Gastrocnemius medialis (tissue), 4 donors: ENCODE measurements around the gene DCBLD1. TPM values are rescaled to one million over a fixed set of nuclear protein-coding genes. Genes with fewer than 3 reads are reported as not detected.

Experiments used
- ATAC-seq, 2 donors: fragments of 150-250 bp; one replicate each; pipeline ENCODE4 v1.9.1; 2016
- DNase-seq, 2 donors: peaks; one replicate each; pipeline ENCODE4 v3.0.0-alpha.2; 2019
- H3K27ac ChIP-seq, 4 donors: fragments of 200-600 bp; sonication (generic); 1 replicate in 1 of 4; 2 replicates in 3 of 4; pipeline ENCODE4 v1.5.1; 2016 to 2018; ENCODE audit warnings: mild to moderate bottlenecking in 2 of 4, moderate library complexity in 1 of 4
- H3K27me3 ChIP-seq, 3 donors: fragments of 200-600 bp; sonication (generic) in 2 of 3; 1 replicate in 1 of 3; 2 replicates in 2 of 3; pipeline versions ENCODE4 v1.5.1 to v1.6.0; 2016 to 2019; ENCODE audit warnings: mild to moderate bottlenecking in 1 of 3, moderate library complexity in 1 of 3
- H3K36me3 ChIP-seq, 2 donors: fragments of 200-600 bp; sonication (generic) in 1 of 2; one replicate each; pipeline ENCODE4 v1.5.1; 2017 to 2018
- H3K4me1 ChIP-seq, 2 donors: fragments of 200-600 bp; sonication (generic) in 1 of 2; one replicate each; pipeline ENCODE4 v1.5.1; 2016 to 2017; ENCODE audit warnings: mild to moderate bottlenecking in 2 of 2
- H3K4me3 ChIP-seq, 4 donors: fragments of 200-600 bp; sonication (generic) in 3 of 4; 1 replicate in 1 of 4; 2 replicates in 3 of 4; pipeline ENCODE4 v1.5.1; 2016 to 2019; ENCODE audit warnings: mild to moderate bottlenecking in 2 of 4
- H3K9me3 ChIP-seq, 3 donors: fragments of 200-600 bp; sonication (generic) in 2 of 3; 1 replicate in 1 of 3; 2 replicates in 2 of 3; pipeline ENCODE4 v1.5.1; 2016 to 2019
- POLR2A ChIP-seq, 2 donors: fragments of 450-650 bp; IDR thresholded peaks; one replicate each; pipeline ENCODE4 v1.6.1; 2017; ENCODE audit warnings: antibody characterized with exemption in 2 of 2, mild to moderate bottlenecking in 2 of 2, moderate library complexity in 2 of 2
- in situ Hi-C, 4 donors: fragments of 200-750 bp; cut with MboI; loops; one replicate each; pipeline versions ENCODE4 v1.15.0 to v1.8.0; 2017; ENCODE audit warnings: low sequenced_read_pairs in 4 of 4
- intact Hi-C: fragments of 100-400 bp; cut with DNase I; formaldehyde crosslinking; loops from one replicate; pipeline ENCODE4 v1.15.1; 2023; ENCODE audit warnings: low total_unique reads
- total RNA-seq, 4 donors: library from RNA; depleted of rRNA; stranded (reverse); fragments of >200 nt; gene quantifications; one replicate each; pipeline versions ENCODE4 v1.1.0 to v1.2.3, GENCODE V29; 2016
- TF ChIP-seq, protein P1 (sequence below), 5 experiments: fragments of 450-650 bp in 3 of 5; fragments of 200-600 bp in 2 of 5; sonication (generic) in 2 of 5; IDR thresholded peaks in 4 of 5; conservative IDR thresholded peaks in 1 of 5; 1 replicate in 4 of 5; 2 replicates in 1 of 5; pipeline ENCODE4 v1.5.1; 2016 to 2019; ENCODE audit warnings: antibody characterized with exemption in 5 of 5, mild to moderate bottlenecking in 3 of 5, moderate library complexity in 3 of 5

The DCBLD1 gene
- total RNA-seq, 4 donors from 2014 or later = 4.3 to 8.1 (median 5.2) TPM

DNA sequence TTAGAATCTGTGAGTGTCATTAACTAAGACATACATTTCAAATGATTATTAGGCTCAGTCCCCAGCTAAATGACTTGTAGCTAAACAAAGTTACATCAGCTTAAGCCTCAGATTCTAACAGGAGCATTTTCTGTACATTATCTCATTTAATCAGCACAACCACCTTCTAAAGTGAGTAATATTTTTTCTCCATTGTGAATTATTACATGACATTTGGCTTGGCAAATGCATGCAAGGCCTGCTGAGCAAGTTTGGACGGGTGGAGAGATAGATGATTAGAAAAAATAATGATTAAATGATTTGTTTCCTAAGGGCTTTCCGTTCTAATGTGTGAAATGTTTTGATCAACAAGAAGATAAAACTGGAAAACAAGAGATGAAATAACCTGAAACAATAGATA lies 20.7 kb downstream of the DCBLD1 start:
- no peak overlapping the region for H3K27ac ChIP-seq
- no peaks in the 10 kb centered on the region for H3K36me3 ChIP-seq
- no peaks in the 10 kb centered on the region for H3K9me3 ChIP-seq
- H3K4me1 ChIP-seq = peaks cover 5 to 9% of the 10 kb centered on the region in 2 donors
- in situ Hi-C loops (no loop called here), intact Hi-C loops (no loop called here)
- no peak for DNase-seq
- TF ChIP-seq POLR2A (IDR thresholded peaks at IDR 0.05) = no peak
- TF ChIP-seq, protein P1, sequence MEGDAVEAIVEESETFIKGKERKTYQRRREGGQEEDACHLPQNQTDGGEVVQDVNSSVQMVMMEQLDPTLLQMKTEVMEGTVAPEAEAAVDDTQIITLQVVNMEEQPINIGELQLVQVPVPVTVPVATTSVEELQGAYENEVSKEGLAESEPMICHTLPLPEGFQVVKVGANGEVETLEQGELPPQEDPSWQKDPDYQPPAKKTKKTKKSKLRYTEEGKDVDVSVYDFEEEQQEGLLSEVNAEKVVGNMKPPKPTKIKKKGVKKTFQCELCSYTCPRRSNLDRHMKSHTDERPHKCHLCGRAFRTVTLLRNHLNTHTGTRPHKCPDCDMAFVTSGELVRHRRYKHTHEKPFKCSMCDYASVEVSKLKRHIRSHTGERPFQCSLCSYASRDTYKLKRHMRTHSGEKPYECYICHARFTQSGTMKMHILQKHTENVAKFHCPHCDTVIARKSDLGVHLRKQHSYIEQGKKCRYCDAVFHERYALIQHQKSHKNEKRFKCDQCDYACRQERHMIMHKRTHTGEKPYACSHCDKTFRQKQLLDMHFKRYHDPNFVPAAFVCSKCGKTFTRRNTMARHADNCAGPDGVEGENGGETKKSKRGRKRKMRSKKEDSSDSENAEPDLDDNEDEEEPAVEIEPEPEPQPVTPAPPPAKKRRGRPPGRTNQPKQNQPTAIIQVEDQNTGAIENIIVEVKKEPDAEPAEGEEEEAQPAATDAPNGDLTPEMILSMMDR (IDR thresholded peaks at IDR 0.05 in 4 of 5, conservative IDR thresholded peaks at IDR 0.05 in 1 of 5) = no peak
- no peaks in the 10 kb centered on the region for H3K27me3 ChIP-seq
- ATAC-seq = no peak
- H3K4me3 ChIP-seq = no peak overlapping the region

DNA sequence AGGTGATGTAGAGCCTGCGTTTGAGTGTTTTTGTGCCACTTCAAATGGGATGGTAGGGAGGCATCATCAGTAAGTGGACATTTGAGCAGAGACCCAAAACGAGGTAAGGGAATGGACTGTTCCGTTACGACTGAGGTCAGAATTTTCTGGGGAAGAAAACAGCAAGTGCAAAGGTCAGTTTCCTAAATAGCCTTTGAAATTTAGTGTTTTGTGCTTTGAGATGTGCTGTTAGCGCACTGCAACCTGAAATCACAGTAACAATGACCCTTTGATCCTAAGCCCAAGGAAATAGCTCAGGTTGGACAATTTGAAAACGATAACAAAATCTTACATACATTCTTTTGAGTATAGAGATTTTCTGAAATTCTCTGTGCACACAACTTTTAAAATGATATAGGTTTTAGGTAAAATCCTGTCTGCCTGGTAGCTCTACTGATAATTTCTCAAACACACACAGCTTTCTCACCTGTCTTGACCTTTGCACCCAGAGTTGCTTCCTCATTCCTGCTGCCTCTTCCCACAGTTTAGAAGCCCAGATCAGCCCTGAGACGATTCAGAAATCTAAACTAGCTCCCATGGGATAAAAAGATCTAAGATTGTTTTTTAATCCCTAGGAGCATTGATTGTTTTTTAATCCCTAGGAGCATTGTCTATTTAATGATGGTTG lies 22.1 kb downstream of the DCBLD1 start:
- ATAC-seq (no peak), DNase-seq (no peak)
- Histone ChIP-seq H3K4me3 (no peak overlapping the region), H3K36me3 (no peaks in the 10 kb centered on the region), H3K27me3 (no peaks in the 10 kb centered on the region), H3K9me3 (no peaks in the 10 kb centered on the region), H3K27ac (peak overlapping the region in 1 of 4 donors; percentile 12), H3K4me1 (peaks cover 4 to 9% of the 10 kb centered on the region in 2 donors)
- TF ChIP-seq, protein P1 (IDR thresholded peaks at IDR 0.05 in 4 of 5, conservative IDR thresholded peaks at IDR 0.05 in 1 of 5) = no peak
- TF ChIP-seq POLR2A (IDR thresholded peaks at IDR 0.05) = no peak
- intact Hi-C loops = loop anchor here (1.0 kb wide), 1 partner anchor 22 kb away; no protein-coding TSS in a partner anchor
- in situ Hi-C loops = no loop called here

DNA sequence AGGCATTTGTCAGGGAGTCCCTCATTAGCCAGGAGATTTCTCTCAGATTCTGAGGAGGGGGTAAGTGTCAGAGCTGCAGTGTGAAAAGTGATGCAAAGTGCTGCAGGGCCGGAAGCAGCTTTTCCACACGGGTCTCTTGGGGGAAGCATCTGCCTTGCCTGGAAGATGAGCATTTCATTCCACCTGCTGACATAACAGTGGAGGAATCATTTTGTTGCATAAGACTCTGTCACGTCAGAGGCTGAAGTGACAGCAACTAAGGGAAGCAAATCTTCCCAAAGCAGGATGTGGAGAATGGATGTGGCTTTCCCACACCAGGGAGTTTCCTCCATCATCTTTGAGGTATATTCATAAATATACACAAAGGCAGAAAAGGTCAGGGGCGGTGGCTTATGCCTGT lies 22.8 kb downstream of the DCBLD1 start:
- Histone ChIP-seq H3K9me3 (no peaks in the 10 kb centered on the region), H3K27me3 (no peaks in the 10 kb centered on the region), H3K4me3 (no peak overlapping the region), H3K36me3 (no peaks in the 10 kb centered on the region), H3K4me1 (peaks cover 4 to 9% of the 10 kb centered on the region in 2 donors), H3K27ac (peak overlapping the region in 2 of 4 donors; percentile 12 to 26)
- intact Hi-C loops (no loop called here), in situ Hi-C loops (no loop called here)
- ATAC-seq (peak; percentile 18 to 30), DNase-seq (no peak)
- TF ChIP-seq, protein P1 (IDR thresholded peaks at IDR 0.05 in 4 of 5, conservative IDR thresholded peaks at IDR 0.05 in 1 of 5) = no peak
- TF ChIP-seq POLR2A (IDR thresholded peaks at IDR 0.05) = no peak

DNA sequence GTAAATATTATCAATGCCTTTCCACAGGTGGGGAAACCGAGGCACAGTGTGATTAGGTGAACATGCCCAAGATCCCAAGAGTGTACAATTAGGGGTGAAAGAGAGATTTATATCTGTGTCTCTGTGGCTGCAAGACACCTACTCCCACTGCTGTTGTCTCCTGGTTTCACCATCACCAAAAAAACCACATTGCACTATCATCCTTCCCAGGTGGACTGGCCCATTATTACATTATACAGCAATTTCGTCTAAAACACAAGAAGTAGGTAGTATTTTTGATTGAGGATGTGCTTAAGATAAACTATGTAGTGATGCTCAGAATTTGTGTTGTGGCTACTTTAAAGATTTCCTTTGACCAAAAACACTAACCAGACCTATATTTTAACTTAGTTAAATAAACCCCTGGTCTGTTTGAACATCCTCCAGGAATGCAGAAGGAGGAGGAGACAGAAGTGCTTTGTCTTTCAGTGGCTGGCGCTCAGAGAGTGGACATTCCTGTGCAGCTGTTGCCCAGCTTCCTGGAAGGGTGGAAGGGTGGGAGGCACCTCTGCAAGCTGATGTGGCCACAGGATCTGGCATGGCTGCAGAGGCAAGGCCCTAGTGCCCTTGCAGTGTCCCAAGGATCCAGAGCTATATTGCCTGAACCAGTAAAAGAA lies 23.8 kb downstream of the DCBLD1 start:
- ATAC-seq (no peak), DNase-seq (no peak)
- Histone ChIP-seq H3K36me3 (no peaks in the 10 kb centered on the region), H3K9me3 (no peaks in the 10 kb centered on the region), H3K27ac (peak overlapping the region in 1 of 4 donors; percentile 26), H3K4me3 (no peak overlapping the region), H3K4me1 (peaks cover 4 to 9% of the 10 kb centered on the region in 2 donors), H3K27me3 (no peaks in the 10 kb centered on the region)
- TF ChIP-seq, protein P1 (IDR thresholded peaks at IDR 0.05 in 4 of 5, conservative IDR thresholded peaks at IDR 0.05 in 1 of 5) = no peak
- TF ChIP-seq POLR2A (IDR thresholded peaks at IDR 0.05) = no peak
- intact Hi-C loops = no loop called here
- in situ Hi-C loops = no loop called here
